Stimulated activated CD8-positive, alpha-beta memory T cell treated with anti-CD3 and anti-CD28 coated beads, Interleukin-7, amount 100 ng/mL, for 24 hours (primary cell): Measurements from ENCODE around the gene GALM.
"Not testable (repeated sequence)": the region's sequence is repeated elsewhere in the genome, so short reads cannot be mapped to it uniquely, and the experiment has no call there.

Experiments
- DNase-seq: peaks from one replicate; pipeline ENCODE4 v3.0.0-alpha.2; 2020; ENCODE audit warnings: low read depth

Gene GALM

GRCh38 chr2:38665854-38666555, at the start of gene GALM:
TSS of gene GALM (plus strand) at chr2:38666114. CDS start at chr2:38666162, 48 bp downstream.
- DNase-seq: peak; percentile 20

- no peak for DNase-seq
Observed at GRCh38 chr2:38617301-38617700, 48.6 kb upstream of the GALM start.

GRCh38 chr2:38619458-38620164, 46.3 kb upstream of the GALM start:
- DNase-seq: no peak

GRCh38 chr2:38620282-38620977, 45.5 kb upstream of the GALM start:
- no peak for DNase-seq

- no peak for DNase-seq
Observed at GRCh38 chr2:38621018-38621417, 44.9 kb upstream of the GALM start.

GRCh38 chr2:38622210-38622609, 43.7 kb upstream of the GALM start:
- no peak for DNase-seq

GRCh38 chr2:38626326-38627035, 39.4 kb upstream of the GALM start:
- no peak for DNase-seq

GRCh38 chr2:38627391-38627790, 38.5 kb upstream of the GALM start:
- DNase-seq: no peak

- no peak for DNase-seq
Observed at GRCh38 chr2:38629684-38630083, 36.2 kb upstream of the GALM start.

- no peak for DNase-seq
Observed at GRCh38 chr2:38631976-38632375, 33.9 kb upstream of the GALM start.

- no peak for DNase-seq
Observed at GRCh38 chr2:38632980-38633379, 32.9 kb upstream of the GALM start.

- DNase-seq: no peak
Observed at GRCh38 chr2:38633895-38634294, 32.0 kb upstream of the GALM start.

- DNase-seq: no peak
Observed at GRCh38 chr2:38634684-38635083, 31.2 kb upstream of the GALM start.

- DNase-seq: no peak
Observed at GRCh38 chr2:38635139-38635538, 30.8 kb upstream of the GALM start.

- no peak for DNase-seq
Observed at GRCh38 chr2:38636069-38636468, 29.8 kb upstream of the GALM start.

GRCh38 chr2:38642373-38643017, 23.4 kb upstream of the GALM start:
- DNase-seq: not testable (repeated sequence)

- no peak for DNase-seq
Observed at GRCh38 chr2:38643021-38643671, 22.8 kb upstream of the GALM start.

- DNase-seq: not testable (repeated sequence)
Observed at GRCh38 chr2:38643683-38644511, 22.0 kb upstream of the GALM start.

- no peak for DNase-seq
Observed at GRCh38 chr2:38648107-38648761, 17.7 kb upstream of the GALM start.

GRCh38 chr2:38649176-38649728, 16.7 kb upstream of the GALM start:
- DNase-seq: no peak
